GM23248 (cell line): Measurements from ENCODE around the gene POLR2F.

Experiments
- EZH2 ChIP-seq: fragments of 200-600 bp; sonication (generic); IDR thresholded peaks from 2 replicates; pipeline ENCODE4 v1.6.1; 2018; ENCODE audit warnings: antibody characterized with exemption, mild to moderate bottlenecking; ENCODE audit not compliant: insufficient read depth, poor library complexity, severe bottlenecking
- EZH2phosphoT487 ChIP-seq: fragments of 200-600 bp; sonication (generic); IDR thresholded peaks from 2 replicates; pipeline ENCODE4 v1.6.1; 2018; ENCODE audit warnings: antibody characterized with exemption, moderate library complexity, mild to moderate bottlenecking, low read depth; ENCODE audit not compliant: insufficient read depth

GRCh38 chr22:38012604-38013072 is 59.1 kb downstream of the POLR2F start:
- TF ChIP-seq EZH2 (no peak), EZH2phosphoT487 (no peak)
